ENCODE results near the gene MBNL3.

Gene MBNL3

GRCh38 chrX:132426695-132427281 lies 62.0 kb downstream of the MBNL3 start:
- Histone ChIP-seq H3K4me1 (ENCODE audit: low read length) (no peaks in the 10 kb centered on the region), H3K9me2 (replicated peaks; ENCODE audit: insufficient read depth, low read length) (no peaks in the 10 kb centered on the region), H2AFZ (ENCODE audit: low read length) (no peak overlapping the region), H3K36me3 (replicated peaks; ENCODE audit: insufficient read depth, low read length) (no peaks in the 10 kb centered on the region), H4K20me1 (ENCODE audit: insufficient read depth, low read length) (no peaks in the 10 kb centered on the region), H3K27ac (ENCODE audit: low read length) (no peak overlapping the region), H3K79me2 (ENCODE audit: low read length) (no peaks in the 10 kb centered on the region), H3K4me2 (ENCODE audit: low read depth, low read length) (no peak overlapping the region), H3K27me3 (replicated peaks; ENCODE audit: insufficient read depth, low read length) (no peaks in the 10 kb centered on the region), H3F3A (ENCODE audit: insufficient read depth, low read length) (no peaks in the 10 kb centered on the region), H3K9ac (ENCODE audit: low read length) (no peak overlapping the region), H3K9me3 (replicated peaks; ENCODE audit: insufficient read depth, low read length) (no peaks in the 10 kb centered on the region), H3K4me3 (ENCODE audit: low read length) (no peak overlapping the region)
- no peak for DNase-seq
- TF ChIP-seq CTCF (IDR thresholded peaks at IDR 0.05; ENCODE audit: low read length) (no peak), EZH2phosphoT487 (IDR thresholded peaks at IDR 0.05; ENCODE audit: low read length) (no peak)

- TF ChIP-seq EZH2phosphoT487 (IDR thresholded peaks at IDR 0.05; ENCODE audit: low read length), result no peak
- TF ChIP-seq EZH2 (optimal IDR thresholded peaks at IDR 0.05; ENCODE audit: low read depth, low read length), result no peak
- no peak for TF ChIP-seq CTCF (IDR thresholded peaks at IDR 0.05; ENCODE audit: low read length)
- no peaks in the 10 kb centered on the region for H3K9me2 ChIP-seq (replicated peaks; ENCODE audit: insufficient read depth, low read length)
- no peak for DNase-seq
- no peak overlapping the region for H3K4me2 ChIP-seq (ENCODE audit: low read depth, low read length)
- no peaks in the 10 kb centered on the region for H4K20me1 ChIP-seq (ENCODE audit: insufficient read depth, low read length)
- H3K4me1 ChIP-seq (ENCODE audit: low read length), result no peaks in the 10 kb centered on the region
- H3K79me2 ChIP-seq (ENCODE audit: low read length), result no peaks in the 10 kb centered on the region
- no peaks in the 10 kb centered on the region for H3F3A ChIP-seq (ENCODE audit: insufficient read depth, low read length)
- H3K4me3 ChIP-seq (ENCODE audit: low read length), result no peak overlapping the region
- H3K9me3 ChIP-seq (replicated peaks; ENCODE audit: insufficient read depth, low read length), result no peaks in the 10 kb centered on the region
- H3K9ac ChIP-seq (ENCODE audit: low read length), result no peak overlapping the region
- H2AFZ ChIP-seq (ENCODE audit: low read length), result no peak overlapping the region
- H3K36me3 ChIP-seq (replicated peaks; ENCODE audit: insufficient read depth, low read length), result no peaks in the 10 kb centered on the region
- no peak overlapping the region for H3K27ac ChIP-seq (ENCODE audit: low read length)
- no peaks in the 10 kb centered on the region for H3K27me3 ChIP-seq (replicated peaks; ENCODE audit: insufficient read depth, low read length)
Measured at GRCh38 chrX:132425744-132426318, 63.0 kb downstream of the MBNL3 start.

GRCh38 chrX:132423323-132423722 lies 65.5 kb downstream of the MBNL3 start:
- Histone ChIP-seq H3K9me2 (replicated peaks; ENCODE audit: insufficient read depth, low read length) (no peaks in the 10 kb centered on the region), H3K4me2 (ENCODE audit: low read depth, low read length) (no peak overlapping the region), H3F3A (ENCODE audit: insufficient read depth, low read length) (no peaks in the 10 kb centered on the region), H3K36me3 (replicated peaks; ENCODE audit: insufficient read depth, low read length) (no peaks in the 10 kb centered on the region), H3K4me1 (ENCODE audit: low read length) (no peaks in the 10 kb centered on the region), H3K27ac (ENCODE audit: low read length) (no peak overlapping the region), H3K9ac (ENCODE audit: low read length) (no peak overlapping the region), H3K79me2 (ENCODE audit: low read length) (no peaks in the 10 kb centered on the region), H2AFZ (ENCODE audit: low read length) (no peak overlapping the region), H3K9me3 (replicated peaks; ENCODE audit: insufficient read depth, low read length) (no peaks in the 10 kb centered on the region), H4K20me1 (ENCODE audit: insufficient read depth, low read length) (no peaks in the 10 kb centered on the region), H3K27me3 (replicated peaks; ENCODE audit: insufficient read depth, low read length) (no peaks in the 10 kb centered on the region), H3K4me3 (ENCODE audit: low read length) (no peak overlapping the region)
- no peak for DNase-seq
- no peak for TF ChIP-seq EZH2phosphoT487 (IDR thresholded peaks at IDR 0.05; ENCODE audit: low read length)
- no peak for TF ChIP-seq CTCF (IDR thresholded peaks at IDR 0.05; ENCODE audit: low read length)
- no peak for TF ChIP-seq EZH2 (optimal IDR thresholded peaks at IDR 0.05; ENCODE audit: low read depth, low read length)

Measured in MM.1S (cell line).